Measurements from ENCODE around the gene TENT4A.

DNA sequence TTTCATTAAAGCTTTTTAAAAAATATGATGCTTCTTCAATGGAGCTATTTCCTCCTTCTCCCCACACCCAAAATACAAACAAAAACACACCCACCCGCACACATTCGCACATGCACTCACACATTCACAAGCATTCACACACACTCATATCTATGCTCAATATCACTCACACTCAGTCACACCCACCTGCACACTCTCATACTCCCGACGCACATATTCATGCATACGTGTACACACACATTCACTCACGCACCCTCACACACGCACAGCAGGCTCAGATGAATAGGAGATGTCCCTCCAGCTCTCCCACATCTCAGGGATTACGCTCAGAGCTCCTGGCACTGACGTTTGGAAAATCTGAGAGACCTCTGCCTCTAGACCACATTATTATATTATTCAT is 25.7 kb upstream of the TENT4A start:
- TF ChIP-seq, protein P1, sequence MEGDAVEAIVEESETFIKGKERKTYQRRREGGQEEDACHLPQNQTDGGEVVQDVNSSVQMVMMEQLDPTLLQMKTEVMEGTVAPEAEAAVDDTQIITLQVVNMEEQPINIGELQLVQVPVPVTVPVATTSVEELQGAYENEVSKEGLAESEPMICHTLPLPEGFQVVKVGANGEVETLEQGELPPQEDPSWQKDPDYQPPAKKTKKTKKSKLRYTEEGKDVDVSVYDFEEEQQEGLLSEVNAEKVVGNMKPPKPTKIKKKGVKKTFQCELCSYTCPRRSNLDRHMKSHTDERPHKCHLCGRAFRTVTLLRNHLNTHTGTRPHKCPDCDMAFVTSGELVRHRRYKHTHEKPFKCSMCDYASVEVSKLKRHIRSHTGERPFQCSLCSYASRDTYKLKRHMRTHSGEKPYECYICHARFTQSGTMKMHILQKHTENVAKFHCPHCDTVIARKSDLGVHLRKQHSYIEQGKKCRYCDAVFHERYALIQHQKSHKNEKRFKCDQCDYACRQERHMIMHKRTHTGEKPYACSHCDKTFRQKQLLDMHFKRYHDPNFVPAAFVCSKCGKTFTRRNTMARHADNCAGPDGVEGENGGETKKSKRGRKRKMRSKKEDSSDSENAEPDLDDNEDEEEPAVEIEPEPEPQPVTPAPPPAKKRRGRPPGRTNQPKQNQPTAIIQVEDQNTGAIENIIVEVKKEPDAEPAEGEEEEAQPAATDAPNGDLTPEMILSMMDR (IDR thresholded peaks at IDR 0.05) = no peak
- no peak for TF ChIP-seq POLR2A (IDR thresholded peaks at IDR 0.05)
